Lower lobe of right lung (tissue), 2 donors: ENCODE data around the gene DAGLA. TPM values are rescaled to one million over a fixed set of nuclear protein-coding genes. Genes with fewer than 3 reads are reported as not detected.

Experiments used
- ATAC-seq, 2 donors: fragments of 200-7000 bp; cut with Tn5 transposase; one replicate each; pipeline ENCODE4 v1.9.1; 2020 to 2022; ENCODE audit warnings: mild to moderate bottlenecking in 2 of 2, moderate library complexity in 2 of 2
- DNase-seq: peaks from one replicate; pipeline ENCODE4 v3.0.0-alpha.2; 2020
- H3K27ac ChIP-seq: fragments of 200-600 bp; one replicate; pipeline ENCODE4 v1.8.0; 2022
- H3K27me3 ChIP-seq: fragments of 200-600 bp; one replicate; pipeline ENCODE4 v1.8.0; 2022; ENCODE audit warnings: low read depth
- H3K36me3 ChIP-seq: fragments of 200-600 bp; one replicate; pipeline ENCODE4 v1.8.0; 2022; ENCODE audit warnings: mild to moderate bottlenecking
- H3K4me1 ChIP-seq: fragments of 200-600 bp; one replicate; pipeline ENCODE4 v1.8.0; 2022
- H3K4me3 ChIP-seq: fragments of 200-600 bp; one replicate; pipeline ENCODE4 v1.8.0; 2022; ENCODE audit warnings: mild to moderate bottlenecking
- H3K9me3 ChIP-seq: fragments of 200-600 bp; one replicate; pipeline ENCODE4 v1.8.0; 2022
- CTCF ChIP-seq: fragments of 200-600 bp; IDR thresholded peaks from one replicate; pipeline ENCODE4 v1.8.0; 2022; ENCODE audit warnings: antibody characterized with exemption, mild to moderate bottlenecking
- intact Hi-C: fragments of 100-400 bp; cut with DNase I; formaldehyde crosslinking; loops from one replicate; pipeline ENCODE4 v1.11.0; 2022
- total RNA-seq: library from RNA; stranded (reverse); fragmentation: NEBNext Ultra II Directional; extraction: Animal tissue kit (Norgen Biotek cat#: 25700); gene quantifications from one replicate; pipeline ENCODE4 v1.2.1, GENCODE V29; 2021
- donor health status: DM: no; HTN: yes; CAD: no; lungs with severe emphysema.

DAGLA gene
- total RNA-seq, 1 donor from 2014 or later, result 7.1 TPM

DNA sequence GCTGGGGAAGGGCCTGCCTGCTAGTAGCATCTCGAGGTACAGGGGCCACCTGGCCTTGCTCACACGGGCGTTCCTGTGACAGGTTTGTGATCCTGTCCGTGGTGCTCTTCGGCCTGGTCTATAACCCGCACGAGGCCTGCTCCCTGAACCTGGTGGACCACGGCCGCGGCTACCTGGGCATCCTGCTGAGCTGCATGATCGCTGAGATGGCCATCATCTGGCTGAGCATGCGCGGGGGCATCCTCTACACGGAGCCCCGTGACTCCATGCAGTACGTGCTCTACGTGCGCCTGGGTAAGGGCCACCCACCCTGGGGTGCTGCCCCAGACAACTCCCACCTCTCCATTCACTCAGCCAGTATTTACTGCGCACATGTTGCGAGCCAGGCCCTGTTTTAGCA lies 40.4 kb downstream of the DAGLA start:
- no peaks in the 10 kb centered on the region for H3K9me3 ChIP-seq
- intact Hi-C loops, result no loop called here

GRCh38 chr11:61724437-61724836 lies 44.2 kb downstream of the DAGLA start:
- intact Hi-C loops, result no loop called here
- no peak for TF ChIP-seq CTCF
- DNase-seq (no peak), ATAC-seq (no peak)
- no peaks in the 10 kb centered on the region for H3K27me3 ChIP-seq
- H3K27ac ChIP-seq, result no peak overlapping the region
- H3K4me3 ChIP-seq, result no peak overlapping the region
- no peaks in the 10 kb centered on the region for H3K36me3 ChIP-seq
- H3K4me1 ChIP-seq, result peaks cover 6% of the 10 kb centered on the region
- H3K9me3 ChIP-seq, result no peaks in the 10 kb centered on the region

More for the DNA sequence above, 40.4 kb downstream of the DAGLA start:
- Histone ChIP-seq H3K27ac (no peak overlapping the region), H3K36me3 (no peaks in the 10 kb centered on the region), H3K4me3 (no peak overlapping the region), H3K27me3 (no peaks in the 10 kb centered on the region), H3K4me1 (peaks cover 25% of the 10 kb centered on the region)
- no peak for TF ChIP-seq CTCF
- ATAC-seq, result no peak
- DNase-seq, result no peak

GRCh38 chr11:61725781-61726231 lies 45.6 kb downstream of the DAGLA start:
- no peak for ATAC-seq
- intact Hi-C loops, result no loop called here
- Histone ChIP-seq H3K27ac (no peak overlapping the region), H3K27me3 (no peaks in the 10 kb centered on the region), H3K9me3 (no peaks in the 10 kb centered on the region), H3K36me3 (no peaks in the 10 kb centered on the region), H3K4me1 (peaks cover 6% of the 10 kb centered on the region), H3K4me3 (no peak overlapping the region)
- TF ChIP-seq CTCF, result no peak
- DNase-seq, result no peak

DNA sequence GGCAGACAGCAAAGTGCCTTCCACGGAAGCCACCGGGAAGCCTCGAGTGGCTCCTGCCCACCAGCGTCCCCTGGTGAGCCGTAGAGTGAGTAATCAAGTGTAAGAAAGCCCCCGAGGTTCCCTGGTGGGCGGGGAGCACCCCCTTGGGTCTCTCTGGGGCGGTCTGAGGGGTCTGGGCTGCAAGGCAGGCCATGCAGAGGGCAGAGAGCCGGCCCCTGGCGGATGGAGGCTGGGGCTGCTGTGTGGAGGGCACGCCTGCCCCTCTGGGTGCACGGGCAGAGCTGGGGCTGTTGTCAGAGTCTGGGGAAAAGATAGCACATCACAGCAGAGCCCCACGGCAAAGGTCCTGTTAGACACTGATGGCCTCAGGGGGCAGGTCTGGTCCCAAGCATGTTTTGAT lies 46.6 kb downstream of the DAGLA start:
- Histone ChIP-seq H3K36me3 (no peaks in the 10 kb centered on the region), H3K4me1 (peaks cover 8% of the 10 kb centered on the region), H3K27ac (peak overlapping the region; percentile 18), H3K27me3 (no peaks in the 10 kb centered on the region), H3K4me3 (no peak overlapping the region), H3K9me3 (no peaks in the 10 kb centered on the region)
- TF ChIP-seq CTCF, result no peak
- no peak for ATAC-seq
- DNase-seq, result no peak
- intact Hi-C loops, result no loop called here

DNA sequence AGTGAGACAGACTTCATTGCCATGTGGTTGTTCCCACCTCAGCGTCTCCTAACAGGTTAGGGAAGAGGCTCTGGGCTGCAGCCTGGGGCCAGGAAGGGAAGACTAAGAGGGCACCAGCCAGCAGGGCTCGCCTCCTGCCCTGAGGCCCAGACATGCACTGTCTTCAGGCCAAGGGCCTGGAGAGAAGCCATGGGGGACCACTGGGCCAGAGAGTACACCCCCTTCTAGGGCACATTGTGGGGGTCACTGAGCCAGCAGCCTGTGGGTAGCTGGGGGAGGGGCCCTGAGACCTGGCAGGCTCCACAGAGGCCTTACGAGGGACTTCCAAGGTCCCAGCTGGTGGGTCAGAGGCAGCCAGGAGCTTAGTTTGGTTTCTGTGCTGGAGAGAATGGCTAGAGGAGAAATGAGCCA lies 47.2 kb downstream of the DAGLA start:
- no peaks in the 10 kb centered on the region for H3K36me3 ChIP-seq
- peak overlapping the region; percentile 6 for H3K27ac ChIP-seq
- intact Hi-C loops, result no loop called here

More for the DNA sequence above, 47.2 kb downstream of the DAGLA start:
- no peak for DNase-seq
- TF ChIP-seq CTCF, result no peak
- Histone ChIP-seq H3K9me3 (no peaks in the 10 kb centered on the region), H3K4me1 (peaks cover 14% of the 10 kb centered on the region), H3K27me3 (no peaks in the 10 kb centered on the region), H3K4me3 (no peak overlapping the region)
- no peak for ATAC-seq
